Glomerular visceral epithelial cell (primary cell): ENCODE measurements around the gene KRTAP12-4.
"Not testable (repeated sequence)": the region's sequence is repeated elsewhere in the genome, so short reads cannot be mapped to it uniquely, and the experiment has no call there.

Experiments
- DNase-seq: peaks from one replicate; pipeline ENCODE4 v3.0.0-alpha.2; 2016; ENCODE audit errors: extremely low spot score

The KRTAP12-4 gene

GRCh38 chr21:44632067-44632466 lies 22.4 kb downstream of the KRTAP12-4 start:
- DNase-seq, result no peak

- DNase-seq, result no peak
These were observed 24.0 kb downstream of the KRTAP12-4 start for GRCh38 chr21:44630440-44630839.

- DNase-seq, result no peak
These were observed 25.6 kb downstream of the KRTAP12-4 start for GRCh38 chr21:44628707-44629391.

GRCh38 chr21:44627831-44628233 lies 26.6 kb downstream of the KRTAP12-4 start:
- DNase-seq, result not testable (repeated sequence)

- not testable (repeated sequence) for DNase-seq
These were observed 27.2 kb downstream of the KRTAP12-4 start for GRCh38 chr21:44627181-44627822.

- DNase-seq, result no peak
These were observed 27.8 kb downstream of the KRTAP12-4 start, which contains the start of gene KRTAP10-9 for GRCh38 chr21:44626673-44627143. Gene KRTAP10-9 (plus strand): TSS chr21:44627093. CDS start chr21:44627172, 79 bp downstream.

- DNase-seq, result no peak
These were observed 28.2 kb downstream of the KRTAP12-4 start for GRCh38 chr21:44626262-44626661.

GRCh38 chr21:44625756-44626155 lies 28.7 kb downstream of the KRTAP12-4 start:
- no peak for DNase-seq

- no peak for DNase-seq
These were observed 30.9 kb downstream of the KRTAP12-4 start for GRCh38 chr21:44623575-44623974.

GRCh38 chr21:44619886-44620285 lies 34.6 kb downstream of the KRTAP12-4 start:
- DNase-seq, result no peak

GRCh38 chr21:44618909-44619308 lies 35.5 kb downstream of the KRTAP12-4 start:
- no peak for DNase-seq

- DNase-seq, result no peak
These were observed 36.0 kb downstream of the KRTAP12-4 start for GRCh38 chr21:44618504-44618903.

- DNase-seq, result no peak
These were observed 37.4 kb downstream of the KRTAP12-4 start for GRCh38 chr21:44617071-44617501.

GRCh38 chr21:44616591-44616926 lies 37.9 kb downstream of the KRTAP12-4 start:
- no peak for DNase-seq

GRCh38 chr21:44615911-44616590 lies 38.4 kb downstream of the KRTAP12-4 start:
- no peak for DNase-seq

GRCh38 chr21:44615466-44615865 lies 39.0 kb downstream of the KRTAP12-4 start:
- no peak for DNase-seq

GRCh38 chr21:44614961-44615391 lies 39.5 kb downstream of the KRTAP12-4 start:
- DNase-seq, result no peak

GRCh38 chr21:44614161-44614631 lies 40.3 kb downstream of the KRTAP12-4 start:
- DNase-seq, result no peak

- DNase-seq, result no peak
These were observed 40.9 kb downstream of the KRTAP12-4 start for GRCh38 chr21:44613386-44614155.

- no peak for DNase-seq
These were observed 41.7 kb downstream of the KRTAP12-4 start for GRCh38 chr21:44612669-44613229.

GRCh38 chr21:44612029-44612486 lies 42.4 kb downstream of the KRTAP12-4 start, which contains the start of gene KRTAP10-8:
Gene KRTAP10-8 (plus strand): TSS chr21:44612079. CDS start chr21:44612101, 22 bp downstream.
- no peak for DNase-seq
